MM.1S (cell line): ENCODE results near the gene TRIM54.

Experiments
- CTCF ChIP-seq: fragments of 300-600 bp; sonication (generic); IDR thresholded peaks from 2 replicates; pipeline ENCODE4 v1.5.1; 2016; ENCODE audit warnings: antibody characterized with exemption, low read length, mixed read lengths
- EZH2 ChIP-seq: fragments of 300-600 bp; sonication (generic); optimal IDR thresholded peaks from 2 replicates; pipeline ENCODE3; 2017; ENCODE audit warnings: low read depth, mild to moderate bottlenecking, antibody characterized with exemption, low read length, mixed read lengths

- TF ChIP-seq EZH2 (no peak), CTCF (no peak)
Measured at GRCh38 chr2:27322301-27322765, 40.1 kb downstream of the TRIM54 start.
